OCI-LY7 (cell line): Measurements from ENCODE around the gene DNAI1.

Source experiments
- EZH2phosphoT487 ChIP-seq: fragments of 200-600 bp; sonication (generic); IDR thresholded peaks from 2 replicates; pipeline ENCODE4 v1.6.1; 2018; ENCODE audit warnings: low read depth, borderline replicate concordance, mild to moderate bottlenecking, mixed run types, antibody characterized with exemption, low read length, moderate library complexity, mixed read lengths
- TF ChIP-seq, protein P1 (sequence below): fragments of 200-600 bp; sonication (generic); conservative IDR thresholded peaks from 2 replicates; pipeline ENCODE4 v1.5.1; 2014; ENCODE audit warnings: mild to moderate bottlenecking, antibody characterized with exemption, low read length, moderate library complexity, mixed read lengths

DNA sequence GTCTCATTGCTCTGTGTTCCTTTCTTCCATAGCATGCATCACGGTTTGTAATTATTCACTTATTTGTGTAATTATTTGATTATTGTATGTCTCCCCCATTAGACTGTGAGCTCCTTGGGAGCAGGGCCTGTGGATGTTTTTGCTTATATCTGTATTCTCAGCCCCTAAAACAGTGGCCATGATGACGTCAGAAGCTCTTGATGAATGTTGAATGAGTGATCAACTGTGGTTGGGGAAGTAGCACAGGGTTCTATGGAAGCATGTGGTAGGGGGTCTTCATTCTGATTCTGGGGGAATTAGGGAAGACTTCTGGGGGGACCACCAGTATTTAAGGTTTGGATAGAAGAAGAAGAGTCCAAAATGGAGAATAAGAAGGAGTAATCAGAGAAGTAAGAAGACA, 6.0 kb downstream of the DNAI1 start:
- TF ChIP-seq, protein P1, sequence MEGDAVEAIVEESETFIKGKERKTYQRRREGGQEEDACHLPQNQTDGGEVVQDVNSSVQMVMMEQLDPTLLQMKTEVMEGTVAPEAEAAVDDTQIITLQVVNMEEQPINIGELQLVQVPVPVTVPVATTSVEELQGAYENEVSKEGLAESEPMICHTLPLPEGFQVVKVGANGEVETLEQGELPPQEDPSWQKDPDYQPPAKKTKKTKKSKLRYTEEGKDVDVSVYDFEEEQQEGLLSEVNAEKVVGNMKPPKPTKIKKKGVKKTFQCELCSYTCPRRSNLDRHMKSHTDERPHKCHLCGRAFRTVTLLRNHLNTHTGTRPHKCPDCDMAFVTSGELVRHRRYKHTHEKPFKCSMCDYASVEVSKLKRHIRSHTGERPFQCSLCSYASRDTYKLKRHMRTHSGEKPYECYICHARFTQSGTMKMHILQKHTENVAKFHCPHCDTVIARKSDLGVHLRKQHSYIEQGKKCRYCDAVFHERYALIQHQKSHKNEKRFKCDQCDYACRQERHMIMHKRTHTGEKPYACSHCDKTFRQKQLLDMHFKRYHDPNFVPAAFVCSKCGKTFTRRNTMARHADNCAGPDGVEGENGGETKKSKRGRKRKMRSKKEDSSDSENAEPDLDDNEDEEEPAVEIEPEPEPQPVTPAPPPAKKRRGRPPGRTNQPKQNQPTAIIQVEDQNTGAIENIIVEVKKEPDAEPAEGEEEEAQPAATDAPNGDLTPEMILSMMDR, result no peak
- no peak for TF ChIP-seq EZH2phosphoT487
